Measurements from ENCODE around the gene PFKL.
"Not testable (repeated sequence)": the region's sequence is repeated elsewhere in the genome, so short reads cannot be mapped to it uniquely, and the experiment has no call there.

The PFKL gene

GRCh38 chr21:44294391-44295162, 5.3 kb upstream of the PFKL start:
- no peak for DNase-seq (ENCODE audit: low read depth in 2 of 2)

GRCh38 chr21:44295163-44295573, 4.7 kb upstream of the PFKL start:
- no peak for DNase-seq (ENCODE audit: low read depth in 2 of 2)

GRCh38 chr21:44295646-44296045, 4.2 kb upstream of the PFKL start:
- DNase-seq (ENCODE audit: low read depth in 2 of 2) = no peak

GRCh38 chr21:44296103-44296519, 3.7 kb upstream of the PFKL start:
- no peak for DNase-seq (ENCODE audit: low read depth in 2 of 2)

- no peak for DNase-seq (ENCODE audit: low read depth in 2 of 2)
Observed at GRCh38 chr21:44296916-44297315, 2.9 kb upstream of the PFKL start.

- peak; percentile 54 to 62 for DNase-seq (ENCODE audit: low read depth in 2 of 2)
Observed at GRCh38 chr21:44297525-44298290, 2.1 kb upstream of the PFKL start.

GRCh38 chr21:44298301-44298700, 1.6 kb upstream of the PFKL start:
- DNase-seq (ENCODE audit: low read depth in 2 of 2) = no peak

- no peak for DNase-seq (ENCODE audit: low read depth in 2 of 2)
Observed at GRCh38 chr21:44299085-44299457, 782 bp upstream of the PFKL start.

GRCh38 chr21:44300262-44300959, 558 bp downstream of the PFKL start:
- DNase-seq (ENCODE audit: low read depth in 2 of 2) = peak; percentile 51 to 62

GRCh38 chr21:44301141-44301540, 1.3 kb downstream of the PFKL start:
- no peak for DNase-seq (ENCODE audit: low read depth in 2 of 2)

- DNase-seq (ENCODE audit: low read depth in 2 of 2) = no peak
Observed at GRCh38 chr21:44301961-44302406, 2.1 kb downstream of the PFKL start.

- DNase-seq (ENCODE audit: low read depth in 2 of 2) = not testable (repeated sequence)
Observed at GRCh38 chr21:44302573-44303401, 2.9 kb downstream of the PFKL start.

- no peak for DNase-seq (ENCODE audit: low read depth in 2 of 2)
Observed at GRCh38 chr21:44303490-44303981, 3.7 kb downstream of the PFKL start.

GRCh38 chr21:44304011-44304616, 4.3 kb downstream of the PFKL start:
- DNase-seq (ENCODE audit: low read depth in 2 of 2) = no peak

- no peak for DNase-seq (ENCODE audit: low read depth in 2 of 2)
Observed at GRCh38 chr21:44304877-44305293, 5.0 kb downstream of the PFKL start.

GRCh38 chr21:44305691-44306090, 5.8 kb downstream of the PFKL start:
- DNase-seq (ENCODE audit: low read depth in 2 of 2) = no peak

GRCh38 chr21:44306936-44307704, 7.3 kb downstream of the PFKL start:
- DNase-seq (ENCODE audit: low read depth in 2 of 2) = no peak

GRCh38 chr21:44310628-44311507, 11.0 kb downstream of the PFKL start:
- no peak for DNase-seq (ENCODE audit: low read depth in 2 of 2)

- no peak for DNase-seq (ENCODE audit: low read depth in 2 of 2)
Observed at GRCh38 chr21:44312089-44312488, 12.2 kb downstream of the PFKL start.
